ENCODE measurements around the gene AADACL4. TPM values are rescaled to one million over a fixed set of nuclear protein-coding genes. Genes with fewer than 3 reads are reported as not detected.

The AADACL4 gene
- total and polyA plus RNA-seq, 2 of the 8 experiments (the other 6 are each of a cell fraction or from before 2014, with no cell fraction given): 0.08 TPM; not detected in 1

- ChIA-PET POLR2A (ENCODE audit: partially characterized antibody) (no interaction called here), CTCF (ENCODE audit: partially characterized antibody) (interaction anchor here (0.6 to 2.4 kb wide), 6 partner anchors 10 to 281 kb away, joined by 3 to 12 read pairs (median 4); no protein-coding TSS in a partner anchor)
- Histone ChIP-seq H3K23me2 (ENCODE audit: low read depth, low read length) (no peaks in the 10 kb centered on the region), H2BK15ac (ENCODE audit: low read length) (no peak overlapping the region), H2BK12ac (ENCODE audit: low read depth, low read length) (no peak overlapping the region), H3K79me1 (ENCODE audit: low read depth, low read length) (no peaks in the 10 kb centered on the region), H2BK20ac (ENCODE audit: low read length) (peak overlapping the region; percentile 3; the same call in 1 of the 2 replicates), H2AK5ac (ENCODE audit: low read depth, low read length) (no peak overlapping the region), H2BK5ac (ENCODE audit: low read depth, low read length) (no peak overlapping the region), H3K4ac (replicated peaks; ENCODE audit: insufficient read length, low read depth, low read length) (no peak overlapping the region), H3K56ac (replicated peaks; ENCODE audit: insufficient read length, low read depth, low read length) (no peak overlapping the region), H4K20me1 (replicated peaks in 1 of 2; ENCODE audit: control insufficient read depth in 1 of 2, insufficient read depth in 2 of 2, low read length in 2 of 2) (no peaks in the 10 kb centered on the region), H2AFZ (ENCODE audit: low read length) (no peak overlapping the region), H3K14ac (ENCODE audit: insufficient read length) (no peak overlapping the region), H3K9ac (replicated peaks in 1 of 4; ENCODE audit: extremely low read depth in 1 of 4, low read depth in 3 of 4, low read length in 3 of 4) (no peak overlapping the region), H4K5ac (ENCODE audit: insufficient read length, low read depth, low read length) (no peak overlapping the region), H3K4me3 (ENCODE audit: extremely low read depth in 1 of 4, insufficient read depth in 2 of 4, low read depth in 3 of 4, low read length in 4 of 4) (no peak overlapping the region), H3K9me3 (ENCODE audit: insufficient read depth in 2 of 2, low read depth in 1 of 2, low read length in 1 of 2) (no peaks in the 10 kb centered on the region), H3K36me3 (ENCODE audit: control insufficient read depth in 2 of 4, insufficient read depth in 4 of 4, low read length in 3 of 4) (no peaks in the 10 kb centered on the region), H4K91ac (replicated peaks; ENCODE audit: insufficient read length, low read length) (no peak overlapping the region), H3K79me2 (ENCODE audit: control insufficient read depth in 1 of 2, insufficient read depth in 2 of 2, low read length in 2 of 2) (no peaks in the 10 kb centered on the region), H3K18ac (ENCODE audit: extremely low read depth, low read length) (no peak overlapping the region), H3K23ac (ENCODE audit: insufficient read length) (no peak overlapping the region), H3K27me3 (replicated peaks in 1 of 4; ENCODE audit: control insufficient read depth in 3 of 4, extremely low read depth in 1 of 4, insufficient read depth in 3 of 4, low read length in 3 of 4) (no peaks in the 10 kb centered on the region; a peak in 1 of 7 replicates), H3K27ac (ENCODE audit: low read depth, low read length) (no peak overlapping the region), H2BK120ac (replicated peaks; ENCODE audit: low read depth, low read length) (no peak overlapping the region), H3K4me2 (ENCODE audit: insufficient read depth in 1 of 2, low read depth in 2 of 2, low read length in 2 of 2) (no peak overlapping the region), H3K4me1 (replicated peaks in 1 of 4; ENCODE audit: control insufficient read depth in 3 of 4, insufficient read depth in 4 of 4, low read length in 3 of 4) (peaks cover 0 to 5% (median 2%) of the 10 kb centered on the region in 4 experiments; a peak in 4 of 7 replicates), H4K8ac (ENCODE audit: extremely low read depth, insufficient read depth, low read length) (no peak overlapping the region)
- TF ChIP-seq PHF8 (conservative IDR thresholded peaks at IDR 0.05; ENCODE audit: low read depth, low read length) (no peak), TCF12 (IDR thresholded peaks at IDR 0.05; ENCODE audit: low read depth, low read length) (no peak), CHD1 (IDR thresholded peaks at IDR 0.05; ENCODE audit: low read depth, low read length) (no peak), BACH1 (IDR thresholded peaks at IDR 0.05; ENCODE audit: low read length) (no peak), KDM1A (IDR thresholded peaks at IDR 0.05; ENCODE audit: borderline replicate concordance, low read length) (no peak), MAFK (IDR thresholded peaks at IDR 0.05; ENCODE audit: low read depth, low read length) (no peak), CREB1 (IDR thresholded peaks at IDR 0.05) (no peak)
- TF ChIP-seq, protein P1, sequence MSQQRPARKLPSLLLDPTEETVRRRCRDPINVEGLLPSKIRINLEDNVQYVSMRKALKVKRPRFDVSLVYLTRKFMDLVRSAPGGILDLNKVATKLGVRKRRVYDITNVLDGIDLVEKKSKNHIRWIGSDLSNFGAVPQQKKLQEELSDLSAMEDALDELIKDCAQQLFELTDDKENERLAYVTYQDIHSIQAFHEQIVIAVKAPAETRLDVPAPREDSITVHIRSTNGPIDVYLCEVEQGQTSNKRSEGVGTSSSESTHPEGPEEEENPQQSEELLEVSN (IDR thresholded peaks at IDR 0.05): no peak
- TF ChIP-seq, protein P2, sequence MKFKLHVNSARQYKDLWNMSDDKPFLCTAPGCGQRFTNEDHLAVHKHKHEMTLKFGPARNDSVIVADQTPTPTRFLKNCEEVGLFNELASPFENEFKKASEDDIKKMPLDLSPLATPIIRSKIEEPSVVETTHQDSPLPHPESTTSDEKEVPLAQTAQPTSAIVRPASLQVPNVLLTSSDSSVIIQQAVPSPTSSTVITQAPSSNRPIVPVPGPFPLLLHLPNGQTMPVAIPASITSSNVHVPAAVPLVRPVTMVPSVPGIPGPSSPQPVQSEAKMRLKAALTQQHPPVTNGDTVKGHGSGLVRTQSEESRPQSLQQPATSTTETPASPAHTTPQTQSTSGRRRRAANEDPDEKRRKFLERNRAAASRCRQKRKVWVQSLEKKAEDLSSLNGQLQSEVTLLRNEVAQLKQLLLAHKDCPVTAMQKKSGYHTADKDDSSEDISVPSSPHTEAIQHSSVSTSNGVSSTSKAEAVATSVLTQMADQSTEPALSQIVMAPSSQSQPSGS (IDR thresholded peaks at IDR 0.05; ENCODE audit: low read length): no peak
- 92% methylated on average over 7 of the region's 7 CpGs; no CpG with 5 or more reads in 1 of the 2 experiments for WGBS, 2 experiments (ENCODE audit: extremely low coverage in 1 of 2, insufficient coverage in 1 of 2, insufficient read length in 1 of 2, insufficient replicate concordance in 2 of 2, low coverage in 1 of 2, low lambda C conversion rate in 2 of 2, missing lambda C conversion rate in 1 of 2)
- DNase-seq (ENCODE audit: low read depth in 1 of 2, low spot score in 2 of 2) (no peak), FAIRE-seq (no peak)
These were observed 4.9 kb downstream of the AADACL4 start for GRCh38 chr1:12648741-12649140.

Data from H1 (cell line).